CD14-positive monocyte (primary cell): ENCODE measurements around the gene CDKAL1. TPM values are rescaled to one million over a fixed set of nuclear protein-coding genes. Genes with fewer than 3 reads are reported as not detected.

Source experiments
- DNase-seq, 3 donors: peaks; one replicate each; pipeline ENCODE4 v3.0.0-alpha.2; 2011 to 2022
- H2AFZ ChIP-seq: 2 replicates; pipeline ENCODE4 v1.6.0; 2012; ENCODE audit warnings: mild to moderate bottlenecking, low read depth, low read length, inconsistent platforms; ENCODE audit not compliant: insufficient read depth, poor library complexity, severe bottlenecking
- H3K27ac ChIP-seq, 2 donors: 1 replicate in 1 of 2; 2 replicates in 1 of 2; pipeline ENCODE4 v1.5.1; 2012 to 2013; ENCODE audit warnings: low read length in 2 of 2, control low read depth in 1 of 2, inconsistent platforms in 1 of 2, low read depth in 1 of 2, mild to moderate bottlenecking in 1 of 2
- H3K27me3 ChIP-seq, 2 donors: one replicate each; pipeline versions ENCODE4 v1.6.0 to v1.6.1; 2011 to 2013; ENCODE audit warnings: low read length in 2 of 2; ENCODE audit not compliant: control insufficient read depth in 2 of 2, insufficient read depth in 2 of 2
- H3K36me3 ChIP-seq, 2 donors: replicated peaks in 1 of 2; 1 replicate in 1 of 2; 2 replicates in 1 of 2; pipeline versions ENCODE4 v1.5.1 to v1.6.1; 2012 to 2013; ENCODE audit warnings: low read length in 2 of 2, control low read depth in 1 of 2, inconsistent platforms in 1 of 2, mild to moderate bottlenecking in 1 of 2; ENCODE audit not compliant: insufficient read depth in 2 of 2, control insufficient read depth in 1 of 2
- H3K4me1 ChIP-seq, 2 donors: 1 replicate in 1 of 2; 2 replicates in 1 of 2; pipeline versions ENCODE4 v1.5.1 to v1.6.1; 2012 to 2013; ENCODE audit warnings: low read length in 2 of 2, control low read depth in 1 of 2, inconsistent platforms in 1 of 2, mild to moderate bottlenecking in 1 of 2, moderate library complexity in 1 of 2; ENCODE audit not compliant: insufficient read depth in 2 of 2, control insufficient read depth in 1 of 2
- H3K4me2 ChIP-seq: replicated peaks from 2 replicates; pipeline ENCODE3; 2012; ENCODE audit warnings: low read length, moderate library complexity, mild to moderate bottlenecking; ENCODE audit not compliant: poor library complexity, severe bottlenecking; ENCODE audit errors: extremely low read depth
- H3K4me3 ChIP-seq, 3 experiments: fragments of 200-600 bp in 1 of 3; sonication (generic) in 1 of 3; replicated peaks in 1 of 3; 1 replicate in 2 of 3; 2 replicates in 1 of 3; pipeline ENCODE4 v1.5.1; 2011 to 2013; ENCODE audit warnings: low read length in 3 of 3, mild to moderate bottlenecking in 3 of 3, control low read depth in 2 of 3, low read depth in 2 of 3, inconsistent platforms in 1 of 3, moderate library complexity in 1 of 3
- H3K79me2 ChIP-seq: 2 replicates; pipeline ENCODE4 v1.6.0; 2012; ENCODE audit warnings: mild to moderate bottlenecking, control low read depth, inconsistent platforms, low read length, moderate library complexity; ENCODE audit not compliant: insufficient read depth
- H3K9ac ChIP-seq: 2 replicates; pipeline ENCODE4 v1.6.0; 2017; ENCODE audit warnings: low read length, mild to moderate bottlenecking; ENCODE audit not compliant: insufficient read depth, poor library complexity, severe bottlenecking
- H3K9me3 ChIP-seq, 2 donors: replicated peaks in 1 of 2; 1 replicate in 1 of 2; 2 replicates in 1 of 2; pipeline versions ENCODE4 v1.5.1 to v1.6.1; 2012 to 2013; ENCODE audit warnings: low read length in 2 of 2, control low read depth in 1 of 2; ENCODE audit not compliant: control insufficient read depth in 1 of 2, insufficient read depth in 1 of 2
- H4K20me1 ChIP-seq: 2 replicates; pipeline ENCODE4 v1.6.0; 2012; ENCODE audit warnings: mild to moderate bottlenecking, low read length, control low read depth, moderate library complexity; ENCODE audit not compliant: insufficient read depth
- H3K27ac Mint-ChIP-seq, 7 donors: one replicate each; pipeline ENCODE4 v1.8.0; 2020; ENCODE audit warnings: mild to moderate bottlenecking in 7 of 7, mixed read lengths in 7 of 7, moderate library complexity in 6 of 7, inconsistent platforms in 2 of 7
- H3K27me3 Mint-ChIP-seq, 3 donors: one replicate each; pipeline ENCODE4 v1.8.0; 2021 to 2022; ENCODE audit warnings: low read depth in 3 of 3, mild to moderate bottlenecking in 3 of 3, mixed read lengths in 3 of 3, moderate library complexity in 3 of 3, inconsistent platforms in 1 of 3
- H3K36me3 Mint-ChIP-seq, 2 donors: one replicate each; pipeline ENCODE4 v1.8.0; 2020; ENCODE audit warnings: mixed read lengths in 2 of 2, inconsistent platforms in 1 of 2, mild to moderate bottlenecking in 1 of 2
- H3K4me1 Mint-ChIP-seq: one replicate; pipeline ENCODE4 v1.8.0; 2020; ENCODE audit warnings: mild to moderate bottlenecking, mixed read lengths
- H3K4me3 Mint-ChIP-seq, 2 donors: one replicate each; pipeline ENCODE4 v1.8.0; 2020; ENCODE audit warnings: mild to moderate bottlenecking in 2 of 2, mixed read lengths in 2 of 2, moderate library complexity in 1 of 2
- H3K9me3 Mint-ChIP-seq, 7 donors: one replicate each; pipeline ENCODE4 v1.8.0; 2020 to 2022; ENCODE audit warnings: mixed read lengths in 7 of 7, mild to moderate bottlenecking in 6 of 7, moderate library complexity in 6 of 7, inconsistent platforms in 2 of 7
- CTCF ChIP-seq: fragments of 200-600 bp; IDR thresholded peaks from one replicate; pipeline ENCODE4 v1.8.0; 2022; ENCODE audit warnings: antibody characterized with exemption, mild to moderate bottlenecking
- WGBS: methylation state at CpG from one replicate; pipeline ENCODE4 v1.1.5; 2013; ENCODE audit warnings: missing lambda C conversion rate; ENCODE audit not compliant: insufficient coverage; 5-methylcytosine and 5-hydroxymethylcytosine counted together
- intact Hi-C, 2 donors: fragments of 100-400 bp; cut with micrococcal nuclease; formaldehyde crosslinking; loops; one replicate each; pipeline versions ENCODE4 v1.15.0 to v1.15.1; 2023
- polyA plus RNA-seq, 3 donors: library from polyadenylated mRNA; depleted of rRNA in 1 of 3; unstranded in 2 of 3; stranded (reverse) in 1 of 3; fragments of 300-500 nt in 2 of 3; fragments of >200 nt in 1 of 3; fragmentation: Illumina TruSeq in 2 of 3; gene quantifications; 1 replicate in 2 of 3; 2 replicates in 1 of 3; pipeline ENCODE4 v1.2.3, GENCODE V29; 2012 to 2021

CDKAL1 gene
- polyA plus RNA-seq, 3 donors, result 3.2 to 12.4 (median 8.3) TPM

DNA sequence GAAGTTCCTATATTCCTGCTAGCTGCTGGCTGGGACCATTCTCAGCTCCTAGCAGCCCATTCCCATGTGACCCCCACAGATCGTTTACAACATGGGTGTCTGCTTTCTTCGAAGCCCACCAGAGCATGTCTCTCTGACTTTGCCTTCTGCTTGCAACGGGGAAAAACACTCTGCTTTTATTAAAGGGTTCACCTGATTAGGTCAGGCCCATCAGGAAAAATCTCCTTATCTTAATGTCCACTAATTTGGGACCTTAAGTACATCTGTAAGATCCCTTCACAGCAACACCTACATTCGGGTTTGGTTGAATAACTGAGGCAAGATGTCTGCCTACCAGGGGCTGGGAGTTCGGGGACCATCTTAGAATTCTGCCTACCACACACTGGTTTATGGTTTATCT lies 496.9 kb downstream of the CDKAL1 start:
- H3K4me3 Mint-ChIP-seq, result no peak overlapping the region
- no peaks in the 10 kb centered on the region for H3K4me1 Mint-ChIP-seq
- peaks cover 0 to 2% (median 1%) of the 10 kb centered on the region in 3 donors for H3K27me3 Mint-ChIP-seq
- no peak overlapping the region for H3K4me2 ChIP-seq
- WGBS, result 100% methylated on average over 3 of the region's 5 CpGs
- H3K27ac ChIP-seq, result no peak overlapping the region
- no peaks in the 10 kb centered on the region for H3K79me2 ChIP-seq
- no peak for TF ChIP-seq CTCF
- H3K9me3 Mint-ChIP-seq, result peaks cover 0 to 13% (median 6%) of the 10 kb centered on the region in 7 donors
- H3K27ac Mint-ChIP-seq, result no peak overlapping the region
- peaks cover 15 to 16% of the 10 kb centered on the region in 2 donors for H3K36me3 Mint-ChIP-seq
- DNase-seq, result no peak
- H4K20me1 ChIP-seq, result no peaks in the 10 kb centered on the region
- no peak overlapping the region for H3K9ac ChIP-seq
- H3K9me3 ChIP-seq, result peaks cover 0 to 2% of the 10 kb centered on the region in 2 donors
- H3K4me1 ChIP-seq, result no peaks in the 10 kb centered on the region
- H3K4me3 ChIP-seq, result no peak overlapping the region
- intact Hi-C loops, result no loop called here
- no peak overlapping the region for H2AFZ ChIP-seq
- H3K27me3 ChIP-seq, result no peaks in the 10 kb centered on the region
- no peaks in the 10 kb centered on the region for H3K36me3 ChIP-seq

DNA sequence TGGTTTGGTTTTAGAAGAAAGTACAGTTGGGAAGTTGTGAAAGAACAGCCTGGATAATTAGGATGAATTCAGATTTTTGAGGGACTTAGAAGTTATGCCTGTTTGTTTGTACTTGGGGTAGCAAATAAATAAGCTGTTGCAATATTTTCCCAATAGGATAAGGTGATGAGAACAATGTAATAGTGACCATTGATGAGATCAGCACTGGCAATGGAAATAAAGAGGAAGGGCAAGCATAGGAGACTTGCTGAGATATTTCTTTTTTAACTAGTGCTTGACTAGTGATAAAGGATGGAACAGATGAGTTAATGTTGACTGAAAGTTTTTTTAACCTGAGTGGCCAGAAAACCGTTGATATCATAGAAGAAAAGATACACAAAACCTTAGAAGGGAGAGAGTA lies 498.8 kb downstream of the CDKAL1 start:
- peaks cover 0 to 2% of the 10 kb centered on the region in 2 donors for H3K9me3 ChIP-seq
- intact Hi-C loops, result no loop called here
- no peaks in the 10 kb centered on the region for H3K27me3 ChIP-seq
- no peaks in the 10 kb centered on the region for H3K79me2 ChIP-seq
- H4K20me1 ChIP-seq, result no peaks in the 10 kb centered on the region
- no peak overlapping the region for H3K27ac ChIP-seq
- 90% methylated on average over 1 of the region's 1 CpG for WGBS
- no peak overlapping the region for H3K4me2 ChIP-seq
- peaks cover 0 to 2% (median 0%) of the 10 kb centered on the region in 7 donors for H3K9me3 Mint-ChIP-seq
- no peak overlapping the region for H2AFZ ChIP-seq
- no peaks in the 10 kb centered on the region for H3K36me3 ChIP-seq
- no peak overlapping the region for H3K4me3 ChIP-seq
- no peak overlapping the region for H3K9ac ChIP-seq
- peaks cover 0 to 2% (median 1%) of the 10 kb centered on the region in 3 donors for H3K27me3 Mint-ChIP-seq
- no peak overlapping the region for H3K27ac Mint-ChIP-seq
- no peak for DNase-seq
- H3K4me3 Mint-ChIP-seq, result no peak overlapping the region
- TF ChIP-seq CTCF, result no peak
- H3K4me1 ChIP-seq, result no peaks in the 10 kb centered on the region
- H3K36me3 Mint-ChIP-seq, result peaks cover 4 to 7% of the 10 kb centered on the region in 2 donors
- no peaks in the 10 kb centered on the region for H3K4me1 Mint-ChIP-seq
